HUES6 (cell line): Measurements from ENCODE around the gene HNRNPM.

ENCODE experiments used
- H3K27ac ChIP-seq: 2 replicates; pipeline ENCODE4 v1.7.0; 2013; ENCODE audit warnings: low read depth, mild to moderate bottlenecking, low read length, inconsistent platforms
- H3K27me3 ChIP-seq: 2 replicates; pipeline ENCODE4 v1.6.1; 2013; ENCODE audit warnings: low read length; ENCODE audit not compliant: control insufficient read depth, insufficient read depth
- H3K36me3 ChIP-seq: 2 replicates; pipeline ENCODE4 v1.6.1; 2013; ENCODE audit warnings: low read length; ENCODE audit not compliant: control insufficient read depth, insufficient read depth
- H3K4me1 ChIP-seq: 2 replicates; pipeline ENCODE4 v1.6.1; 2013; ENCODE audit warnings: low read length; ENCODE audit not compliant: control insufficient read depth, insufficient read depth
- H3K4me3 ChIP-seq: 2 replicates; pipeline ENCODE4 v1.5.1; 2013; ENCODE audit warnings: low read depth, low read length
- H3K9ac ChIP-seq: one replicate; pipeline ENCODE4 v1.6.1; 2013; ENCODE audit warnings: mild to moderate bottlenecking, low read length
- H3K9me3 ChIP-seq: 2 replicates; pipeline ENCODE4 v1.6.1; 2013; ENCODE audit warnings: low read depth, low read length; ENCODE audit not compliant: control insufficient read depth, insufficient read depth

HNRNPM gene

GRCh38 chr19:8461376-8461775 is 16.6 kb downstream of the HNRNPM start:
- H3K9me3 ChIP-seq = no peaks in the 10 kb centered on the region
- peaks cover 47% of the 10 kb centered on the region for H3K4me1 ChIP-seq
- H3K4me3 ChIP-seq = no peak overlapping the region
- peaks cover 91% of the 10 kb centered on the region for H3K36me3 ChIP-seq
- H3K27me3 ChIP-seq = no peaks in the 10 kb centered on the region
- H3K9ac ChIP-seq = no peak overlapping the region
- no peak overlapping the region for H3K27ac ChIP-seq

- Histone ChIP-seq H3K4me3 (no peak overlapping the region), H3K9me3 (no peaks in the 10 kb centered on the region), H3K9ac (no peak overlapping the region), H3K36me3 (peaks cover 91% of the 10 kb centered on the region), H3K27me3 (no peaks in the 10 kb centered on the region), H3K4me1 (peaks cover 42% of the 10 kb centered on the region), H3K27ac (no peak overlapping the region)
Observed at GRCh38 chr19:8461891-8462290, 17.1 kb downstream of the HNRNPM start.

GRCh38 chr19:8462571-8462970 is 17.8 kb downstream of the HNRNPM start:
- Histone ChIP-seq H3K27me3 (no peaks in the 10 kb centered on the region), H3K9ac (no peak overlapping the region), H3K36me3 (peaks cover 91% of the 10 kb centered on the region), H3K9me3 (no peaks in the 10 kb centered on the region), H3K4me3 (no peak overlapping the region), H3K27ac (no peak overlapping the region), H3K4me1 (peaks cover 40% of the 10 kb centered on the region)

GRCh38 chr19:8463365-8463764 is 18.6 kb downstream of the HNRNPM start:
- no peak overlapping the region for H3K4me3 ChIP-seq
- peaks cover 32% of the 10 kb centered on the region for H3K4me1 ChIP-seq
- H3K9me3 ChIP-seq = no peaks in the 10 kb centered on the region
- H3K36me3 ChIP-seq = peaks cover 91% of the 10 kb centered on the region
- no peak overlapping the region for H3K9ac ChIP-seq
- H3K27me3 ChIP-seq = no peaks in the 10 kb centered on the region
- no peak overlapping the region for H3K27ac ChIP-seq

- Histone ChIP-seq H3K9ac (no peak overlapping the region), H3K4me1 (0 out of 2 replicates have a peak, but pooled peaks cover 6% of the 10 kb centered on the region), H3K4me3 (no peak overlapping the region), H3K27me3 (no peaks in the 10 kb centered on the region), H3K9me3 (no peaks in the 10 kb centered on the region), H3K27ac (no peak overlapping the region), H3K36me3 (peaks cover 99% of the 10 kb centered on the region)
Observed at GRCh38 chr19:8466018-8466417, 21.2 kb downstream of the HNRNPM start.

- Histone ChIP-seq H3K4me3 (no peak overlapping the region), H3K27me3 (no peaks in the 10 kb centered on the region), H3K27ac (no peak overlapping the region), H3K9ac (no peak overlapping the region), H3K4me1 (no peaks in the 10 kb centered on the region), H3K9me3 (no peaks in the 10 kb centered on the region), H3K36me3 (peaks cover 100% of the 10 kb centered on the region)
Observed at GRCh38 chr19:8468124-8468523, 23.3 kb downstream of the HNRNPM start.

GRCh38 chr19:8468761-8469373 is 24.1 kb downstream of the HNRNPM start:
- Histone ChIP-seq H3K9me3 (no peaks in the 10 kb centered on the region), H3K4me3 (no peak overlapping the region), H3K36me3 (peaks cover 100% of the 10 kb centered on the region), H3K27ac (no peak overlapping the region), H3K9ac (no peak overlapping the region), H3K27me3 (no peaks in the 10 kb centered on the region), H3K4me1 (no peaks in the 10 kb centered on the region)

GRCh38 chr19:8469613-8470368 is 25.0 kb downstream of the HNRNPM start:
- Histone ChIP-seq H3K4me1 (no peaks in the 10 kb centered on the region), H3K27ac (no peak overlapping the region)

GRCh38 chr19:8473648-8474476 is 29.1 kb downstream of the HNRNPM start:
- peaks cover 99% of the 10 kb centered on the region for H3K36me3 ChIP-seq
- H3K27ac ChIP-seq = no peak overlapping the region
- H3K27me3 ChIP-seq = no peaks in the 10 kb centered on the region
- H3K9me3 ChIP-seq = no peaks in the 10 kb centered on the region
- H3K4me1 ChIP-seq = no peaks in the 10 kb centered on the region
- no peak overlapping the region for H3K4me3 ChIP-seq
- no peak overlapping the region for H3K9ac ChIP-seq

More at GRCh38 chr19:8469613-8470368, 25.0 kb downstream of the HNRNPM start:
- Histone ChIP-seq H3K4me3 (no peak overlapping the region), H3K36me3 (peaks cover 100% of the 10 kb centered on the region), H3K27me3 (no peaks in the 10 kb centered on the region), H3K9me3 (no peaks in the 10 kb centered on the region), H3K9ac (no peak overlapping the region)

- H3K4me3 ChIP-seq = no peak overlapping the region
- H3K27ac ChIP-seq = no peak overlapping the region
- H3K4me1 ChIP-seq = no peaks in the 10 kb centered on the region
- H3K27me3 ChIP-seq = no peaks in the 10 kb centered on the region
- H3K9me3 ChIP-seq = no peaks in the 10 kb centered on the region
- H3K9ac ChIP-seq = no peak overlapping the region
- H3K36me3 ChIP-seq = peaks cover 95% of the 10 kb centered on the region
Observed at GRCh38 chr19:8475005-8475404, 30.2 kb downstream of the HNRNPM start.

GRCh38 chr19:8476524-8476923 is 31.7 kb downstream of the HNRNPM start:
- no peaks in the 10 kb centered on the region for H3K27me3 ChIP-seq
- no peaks in the 10 kb centered on the region; the same call in 1 of the 2 replicates for H3K4me1 ChIP-seq
- no peaks in the 10 kb centered on the region for H3K9me3 ChIP-seq
- no peak overlapping the region for H3K4me3 ChIP-seq
- H3K27ac ChIP-seq = no peak overlapping the region
- no peak overlapping the region for H3K9ac ChIP-seq
- H3K36me3 ChIP-seq = peaks cover 93% of the 10 kb centered on the region
